Testis (tissue), 2 donors: ENCODE data around the gene ANKRD44.

Experiments
- CTCF ChIP-seq, 3 experiments: fragments of 450-650 bp in 2 of 3; fragments of 200-600 bp in 1 of 3; sonication (generic) in 1 of 3; IDR thresholded peaks; one replicate each; pipeline ENCODE4 v1.5.1; 2016 to 2019; ENCODE audit warnings: antibody characterized with exemption in 3 of 3, mild to moderate bottlenecking in 2 of 3, moderate library complexity in 1 of 3
- POLR2A ChIP-seq: fragments of 450-650 bp; IDR thresholded peaks from one replicate; pipeline ENCODE4 v1.6.1; 2017; ENCODE audit warnings: antibody characterized with exemption, mild to moderate bottlenecking, moderate library complexity

- TF ChIP-seq POLR2A (no peak), CTCF (IDR thresholded peaks at IDR 0.05) (no peak)
Observed at GRCh38 chr2:197076652-197077051, 233.9 kb downstream of the ANKRD44 start.
